Measurements from ENCODE around the gene TMEM150A.
"Not testable (repeated sequence)": the region's sequence is repeated elsewhere in the genome, so short reads cannot be mapped to it uniquely, and the experiment has no call there.

TMEM150A gene

DNA sequence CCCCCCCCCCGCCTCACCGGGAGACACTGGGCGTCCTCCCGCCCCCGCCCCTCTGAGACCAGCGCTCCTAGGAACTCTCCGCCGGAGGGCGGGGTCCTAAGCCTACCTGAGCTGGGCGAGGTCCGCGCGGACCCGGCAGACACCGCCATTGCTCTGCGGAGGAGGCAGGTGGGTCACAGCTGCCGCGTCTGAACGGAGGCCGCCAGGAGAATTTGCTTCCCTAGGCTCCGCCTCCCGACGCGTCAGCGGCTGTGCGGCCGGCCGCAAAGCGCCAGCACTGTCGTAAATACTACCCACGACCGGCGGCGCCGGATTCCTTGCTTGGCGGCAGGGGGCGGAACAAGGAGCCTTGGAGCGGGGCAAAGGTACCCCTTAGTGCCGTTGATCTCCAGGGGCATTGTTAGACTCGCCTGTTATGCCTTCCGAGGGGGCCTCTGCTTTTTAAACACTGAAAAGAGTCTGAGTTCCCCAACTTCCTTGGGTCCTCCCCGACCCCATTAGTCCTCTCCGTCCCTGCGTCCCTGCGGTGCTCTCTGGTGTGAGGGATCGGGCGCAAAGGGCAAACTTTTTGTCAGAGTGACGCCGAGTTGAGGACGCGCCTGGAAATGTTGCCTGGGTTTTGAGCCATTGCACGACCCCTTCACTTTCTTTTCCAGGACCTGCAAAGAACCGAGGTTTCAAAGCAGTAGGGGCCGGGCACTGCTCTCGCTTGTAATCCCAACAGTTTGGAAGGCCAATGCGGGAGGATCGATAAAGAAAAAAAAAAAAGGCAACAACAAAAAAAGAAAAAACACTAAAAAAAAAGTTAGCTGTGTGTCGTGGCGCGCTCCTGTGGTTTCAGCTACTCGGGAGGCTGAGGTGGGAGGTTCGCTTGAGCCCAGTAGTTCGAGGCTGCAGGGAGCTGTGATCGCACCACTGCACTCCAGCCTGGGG lies 41.0 kb downstream of the TMEM150A start, which contains the start of gene GGCX:
Gene GGCX (minus strand): TSS at position 214 of the 933 bp plus-strand sequence. CDS start 65 bp downstream, at position 149.
- H3K4me3 ChIP-seq (ENCODE audit: low read depth, low read length), result peak within 1 kb of the TSS; percentile 89
- TF ChIP-seq, protein P1, sequence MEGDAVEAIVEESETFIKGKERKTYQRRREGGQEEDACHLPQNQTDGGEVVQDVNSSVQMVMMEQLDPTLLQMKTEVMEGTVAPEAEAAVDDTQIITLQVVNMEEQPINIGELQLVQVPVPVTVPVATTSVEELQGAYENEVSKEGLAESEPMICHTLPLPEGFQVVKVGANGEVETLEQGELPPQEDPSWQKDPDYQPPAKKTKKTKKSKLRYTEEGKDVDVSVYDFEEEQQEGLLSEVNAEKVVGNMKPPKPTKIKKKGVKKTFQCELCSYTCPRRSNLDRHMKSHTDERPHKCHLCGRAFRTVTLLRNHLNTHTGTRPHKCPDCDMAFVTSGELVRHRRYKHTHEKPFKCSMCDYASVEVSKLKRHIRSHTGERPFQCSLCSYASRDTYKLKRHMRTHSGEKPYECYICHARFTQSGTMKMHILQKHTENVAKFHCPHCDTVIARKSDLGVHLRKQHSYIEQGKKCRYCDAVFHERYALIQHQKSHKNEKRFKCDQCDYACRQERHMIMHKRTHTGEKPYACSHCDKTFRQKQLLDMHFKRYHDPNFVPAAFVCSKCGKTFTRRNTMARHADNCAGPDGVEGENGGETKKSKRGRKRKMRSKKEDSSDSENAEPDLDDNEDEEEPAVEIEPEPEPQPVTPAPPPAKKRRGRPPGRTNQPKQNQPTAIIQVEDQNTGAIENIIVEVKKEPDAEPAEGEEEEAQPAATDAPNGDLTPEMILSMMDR (IDR thresholded peaks at IDR 0.05; ENCODE audit: insufficient read depth, low read depth, low read length, missing control alignments), result no peak
- peak; percentile 98 for DNase-seq (ENCODE audit: low read depth)

DNA sequence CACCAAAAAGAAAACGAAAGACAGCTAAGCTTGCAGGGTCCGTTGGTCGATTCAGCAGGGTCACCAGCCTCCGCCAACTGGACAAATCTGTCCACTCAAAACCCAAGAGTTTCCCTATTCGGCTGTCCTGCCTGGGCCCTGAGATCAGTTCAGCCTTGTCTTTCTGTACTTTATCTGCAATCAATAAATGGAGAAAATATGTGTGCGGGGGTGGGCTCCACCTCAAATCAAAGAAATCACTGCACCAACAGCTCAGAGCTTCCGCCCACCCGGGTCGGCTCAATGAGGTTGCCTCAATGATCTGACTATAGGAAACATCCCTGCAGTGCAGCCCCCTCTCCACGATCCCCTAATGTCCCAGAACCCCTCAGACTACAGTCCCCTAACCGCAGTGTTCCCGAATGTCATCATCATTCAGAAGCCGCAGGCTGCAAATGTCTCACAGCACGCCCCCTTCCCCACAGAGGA lies 41.7 kb downstream of the TMEM150A start:
- DNase-seq (ENCODE audit: low read depth), result no peak
- TF ChIP-seq, protein P1 (IDR thresholded peaks at IDR 0.05; ENCODE audit: insufficient read depth, low read depth, low read length, missing control alignments), result no peak
- H3K4me3 ChIP-seq (ENCODE audit: low read depth, low read length), result peak overlapping the region; percentile 89

DNA sequence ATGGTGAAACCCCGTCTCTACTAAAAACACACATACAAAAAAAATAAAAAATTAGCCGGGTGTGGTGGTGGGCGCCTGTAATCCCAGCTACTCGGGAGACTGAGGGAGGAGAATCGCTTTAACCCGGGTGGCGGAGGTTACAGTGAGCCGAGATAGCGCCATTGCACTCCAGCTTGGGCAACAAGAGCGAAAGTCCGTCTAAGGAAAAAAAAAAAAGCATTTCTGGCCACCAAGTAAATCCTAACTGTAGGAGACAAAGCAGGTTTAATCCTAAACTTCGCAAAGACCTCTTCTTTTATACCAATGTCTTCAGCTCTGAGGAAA lies 42.1 kb downstream of the TMEM150A start:
- not testable (repeated sequence) for DNase-seq (ENCODE audit: low read depth)
- H3K4me3 ChIP-seq (ENCODE audit: low read depth, low read length), result peak overlapping the region; percentile 89

DNA sequence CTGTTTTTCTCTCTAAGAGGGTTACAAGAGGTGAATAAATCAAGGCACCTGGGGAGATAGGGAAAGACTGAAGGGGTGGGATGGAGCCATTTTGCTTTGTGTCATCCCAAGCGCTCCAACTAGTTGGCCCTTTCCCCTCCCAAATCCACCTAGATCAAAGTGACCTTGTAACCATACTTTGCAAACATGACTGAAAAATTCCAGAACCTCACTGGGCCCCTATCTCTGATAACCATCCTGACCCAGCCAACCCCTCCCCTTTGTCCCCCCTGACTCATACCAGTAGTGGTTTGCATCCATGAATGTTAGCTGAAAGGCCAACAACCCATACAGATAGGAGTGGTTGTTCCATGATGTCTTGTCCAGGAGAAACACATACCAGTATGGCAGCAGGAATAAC lies 44.3 kb downstream of the TMEM150A start:
- H3K4me3 ChIP-seq (ENCODE audit: low read depth, low read length), result no peak overlapping the region
- DNase-seq (ENCODE audit: low read depth), result no peak
- TF ChIP-seq, protein P1 (IDR thresholded peaks at IDR 0.05; ENCODE audit: insufficient read depth, low read depth, low read length, missing control alignments), result no peak

DNA sequence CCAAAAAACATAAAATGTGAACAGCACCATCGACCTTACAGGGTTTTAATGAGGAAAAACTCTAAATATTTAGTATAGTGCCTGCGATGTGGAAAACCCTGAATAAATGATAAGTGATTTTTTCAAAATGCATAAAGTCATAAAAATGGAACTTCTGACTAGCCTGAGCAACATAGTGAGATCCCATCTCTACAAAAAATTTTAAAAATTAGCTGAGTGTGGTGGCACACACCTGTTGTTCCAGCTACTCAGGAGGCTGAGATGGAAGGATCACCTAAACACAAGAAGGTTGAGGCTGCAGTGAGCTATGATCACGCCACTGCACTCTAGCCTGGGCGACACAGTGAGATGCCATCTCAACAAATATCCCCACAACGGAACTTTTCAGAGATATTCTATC lies 45.4 kb downstream of the TMEM150A start:
- H3K4me3 ChIP-seq (ENCODE audit: low read depth, low read length), result no peak overlapping the region
- TF ChIP-seq, protein P1 (IDR thresholded peaks at IDR 0.05; ENCODE audit: insufficient read depth, low read depth, low read length, missing control alignments), result no peak
- DNase-seq (ENCODE audit: low read depth), result no peak

DNA sequence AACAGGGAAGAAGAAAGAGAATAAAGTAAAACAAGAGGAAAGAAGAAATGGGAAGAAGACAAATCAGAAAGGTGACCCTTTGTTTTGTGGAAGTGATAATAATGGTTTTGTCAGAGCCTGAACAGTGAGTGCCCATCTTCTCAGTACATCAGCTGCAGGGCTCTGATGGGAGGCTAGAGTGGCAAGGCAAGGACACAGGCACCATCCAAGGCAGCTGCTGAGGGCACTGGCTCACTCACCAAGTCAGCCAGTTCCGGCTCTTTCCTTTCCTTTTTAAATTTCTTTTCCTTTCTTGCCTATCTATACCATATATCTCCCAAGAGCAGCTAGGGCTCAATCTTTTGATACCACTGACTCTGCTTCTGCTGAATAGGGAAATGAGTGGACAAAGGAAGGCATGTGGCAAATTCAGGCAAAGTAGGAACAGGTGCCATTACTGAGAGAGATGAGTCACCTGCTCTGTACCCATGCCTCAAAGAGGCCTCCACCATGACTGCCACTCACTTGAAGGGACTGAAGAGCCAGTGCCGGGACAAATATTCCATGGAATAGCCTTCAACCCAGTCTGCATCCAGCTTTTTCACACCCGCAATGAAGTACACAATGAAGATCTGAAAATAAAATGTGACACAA lies 47.4 kb downstream of the TMEM150A start:
- DNase-seq (ENCODE audit: low read depth), result no peak
- TF ChIP-seq, protein P1 (IDR thresholded peaks at IDR 0.05; ENCODE audit: insufficient read depth, low read depth, low read length, missing control alignments), result no peak
- H3K4me3 ChIP-seq (ENCODE audit: low read depth, low read length), result no peak overlapping the region

DNA sequence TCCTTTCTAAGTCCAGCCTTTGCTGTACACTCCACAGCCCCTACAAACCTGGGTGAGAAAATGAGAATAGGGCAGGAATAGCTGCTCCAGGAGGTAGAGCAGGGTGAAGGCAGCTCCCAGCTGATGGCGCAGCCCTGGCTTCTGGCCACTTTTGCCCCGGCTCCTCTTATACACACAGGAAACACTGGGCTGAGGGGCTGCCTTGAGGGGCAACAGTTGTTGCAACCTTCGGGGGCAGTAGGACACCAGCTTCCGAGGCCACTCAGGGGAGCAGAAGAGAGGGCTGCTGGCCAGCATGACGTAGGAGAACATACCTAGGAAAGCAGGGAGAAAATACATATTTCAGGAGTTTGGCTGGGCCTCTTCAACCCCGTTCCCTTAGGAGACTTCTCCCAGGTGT lies 49.3 kb downstream of the TMEM150A start:
- no peak for DNase-seq (ENCODE audit: low read depth)
- TF ChIP-seq, protein P1 (IDR thresholded peaks at IDR 0.05; ENCODE audit: insufficient read depth, low read depth, low read length, missing control alignments), result no peak
- no peak overlapping the region for H3K4me3 ChIP-seq (ENCODE audit: low read depth, low read length)

All from GM12865 (cell line).